ENCODE measurements around the gene CACTIN. TPM values are rescaled to one million over a fixed set of nuclear protein-coding genes. Genes with fewer than 3 reads are reported as not detected.
A peak's percentile ranks its signal among the peaks of the same experiment; 100 is the strongest.

Gene CACTIN
- total RNA-seq, 1 experiment from 2014 or later: 18.6 TPM

DNA sequence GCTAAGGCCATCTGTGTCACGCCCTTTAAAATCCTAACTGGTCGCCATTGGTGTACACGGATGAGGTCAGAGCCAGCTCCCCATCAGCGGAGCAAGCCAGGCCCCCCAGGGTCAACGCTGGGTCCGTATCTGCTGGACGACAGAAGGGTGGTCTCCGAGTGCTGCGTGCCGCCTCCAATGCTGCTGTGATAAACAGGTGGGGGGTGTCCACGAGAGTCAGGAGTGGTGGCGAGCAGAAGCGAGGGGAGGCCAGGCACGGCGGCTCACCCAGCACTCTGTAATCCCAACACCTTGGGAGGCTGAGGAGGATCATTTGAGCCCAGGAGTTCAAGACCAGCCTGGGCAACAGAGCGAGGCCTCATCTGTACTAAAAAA is 30.8 kb upstream of the CACTIN start:
- Histone ChIP-seq H4K20me1 (ENCODE audit: insufficient read depth) (no peaks in the 10 kb centered on the region), H3K79me2 (ENCODE audit: low read depth) (no peaks in the 10 kb centered on the region), H3K27ac (no peak overlapping the region), H3K4me3 (no peak overlapping the region), H3K36me3 (ENCODE audit: low read depth) (no peaks in the 10 kb centered on the region), H3K4me1 (replicated peaks; ENCODE audit: insufficient read depth) (no peaks in the 10 kb centered on the region), H3K9me3 (ENCODE audit: insufficient read depth, low read depth) (no peaks in the 10 kb centered on the region), H3F3A (ENCODE audit: insufficient read depth, low read depth) (no peaks in the 10 kb centered on the region), H3K9me2 (ENCODE audit: insufficient read depth) (no peaks in the 10 kb centered on the region), H2AFZ (no peak overlapping the region), H3K4me2 (no peak overlapping the region), H3K27me3 (ENCODE audit: insufficient read depth, low read depth) (no peaks in the 10 kb centered on the region)
- DNase-seq: no peak
- no TSS peak for BruUV-seq (replicated peaks)
- ChIA-PET POLR2A (ENCODE audit: unreplicated experiment) (no interaction called here), CTCF (no interaction called here)
- intact Hi-C loops (cut with micrococcal nuclease; ENCODE audit: unreplicated experiment): no loop called here
- TF ChIP-seq EZH2 (IDR thresholded peaks at IDR 0.05; ENCODE audit: low read depth): no peak
- TF ChIP-seq, protein P1, sequence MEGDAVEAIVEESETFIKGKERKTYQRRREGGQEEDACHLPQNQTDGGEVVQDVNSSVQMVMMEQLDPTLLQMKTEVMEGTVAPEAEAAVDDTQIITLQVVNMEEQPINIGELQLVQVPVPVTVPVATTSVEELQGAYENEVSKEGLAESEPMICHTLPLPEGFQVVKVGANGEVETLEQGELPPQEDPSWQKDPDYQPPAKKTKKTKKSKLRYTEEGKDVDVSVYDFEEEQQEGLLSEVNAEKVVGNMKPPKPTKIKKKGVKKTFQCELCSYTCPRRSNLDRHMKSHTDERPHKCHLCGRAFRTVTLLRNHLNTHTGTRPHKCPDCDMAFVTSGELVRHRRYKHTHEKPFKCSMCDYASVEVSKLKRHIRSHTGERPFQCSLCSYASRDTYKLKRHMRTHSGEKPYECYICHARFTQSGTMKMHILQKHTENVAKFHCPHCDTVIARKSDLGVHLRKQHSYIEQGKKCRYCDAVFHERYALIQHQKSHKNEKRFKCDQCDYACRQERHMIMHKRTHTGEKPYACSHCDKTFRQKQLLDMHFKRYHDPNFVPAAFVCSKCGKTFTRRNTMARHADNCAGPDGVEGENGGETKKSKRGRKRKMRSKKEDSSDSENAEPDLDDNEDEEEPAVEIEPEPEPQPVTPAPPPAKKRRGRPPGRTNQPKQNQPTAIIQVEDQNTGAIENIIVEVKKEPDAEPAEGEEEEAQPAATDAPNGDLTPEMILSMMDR (conservative IDR thresholded peaks at IDR 0.05): no peak

DNA sequence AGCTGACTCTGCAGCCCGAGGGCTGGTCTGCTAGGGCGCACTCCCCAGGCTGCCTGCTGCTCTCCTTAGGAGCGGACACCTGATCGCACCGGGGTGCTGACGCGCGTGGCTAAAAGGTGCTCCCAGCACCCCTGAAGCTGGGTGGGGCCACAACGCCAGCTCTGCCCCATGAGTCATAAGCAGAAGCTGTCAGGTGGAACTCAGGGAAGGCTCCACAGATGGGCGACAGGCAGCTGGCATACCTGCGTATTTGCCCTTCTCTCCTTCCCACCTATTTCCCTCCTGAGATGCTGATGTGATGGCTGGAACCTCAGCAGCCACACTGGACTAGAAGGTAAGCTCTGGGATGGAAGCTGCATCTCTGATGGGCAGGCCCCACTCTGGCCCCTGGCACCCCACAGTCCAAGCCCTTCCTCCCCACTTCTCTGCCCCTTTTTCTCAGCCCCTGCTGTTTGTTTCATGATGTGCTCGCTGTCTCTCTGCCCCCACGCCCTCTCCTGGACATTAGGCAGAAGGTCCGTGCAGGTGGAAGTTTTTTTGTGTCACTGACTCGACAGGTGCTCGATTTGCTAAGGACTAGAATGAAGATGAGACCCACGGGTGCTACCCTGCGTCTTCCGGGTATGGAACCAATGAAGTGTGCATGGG is 30.3 kb upstream of the CACTIN start:
- Histone ChIP-seq H3K36me3 (ENCODE audit: low read depth) (no peaks in the 10 kb centered on the region), H3K9me2 (ENCODE audit: insufficient read depth) (no peaks in the 10 kb centered on the region), H3F3A (ENCODE audit: insufficient read depth, low read depth) (no peaks in the 10 kb centered on the region), H3K4me1 (replicated peaks; ENCODE audit: insufficient read depth) (no peaks in the 10 kb centered on the region), H3K27me3 (ENCODE audit: insufficient read depth, low read depth) (no peaks in the 10 kb centered on the region), H3K9me3 (ENCODE audit: insufficient read depth, low read depth) (no peaks in the 10 kb centered on the region), H3K27ac (no peak overlapping the region), H3K4me3 (no peak overlapping the region), H2AFZ (no peak overlapping the region), H4K20me1 (ENCODE audit: insufficient read depth) (no peaks in the 10 kb centered on the region), H3K79me2 (ENCODE audit: low read depth) (no peaks in the 10 kb centered on the region), H3K4me2 (no peak overlapping the region)
- TF ChIP-seq EZH2 (IDR thresholded peaks at IDR 0.05; ENCODE audit: low read depth): no peak
- TF ChIP-seq, protein P1 (conservative IDR thresholded peaks at IDR 0.05): no peak
- peak in 1 of 2 experiments; percentile 10 for DNase-seq
- intact Hi-C loops (cut with micrococcal nuclease; ENCODE audit: unreplicated experiment): no loop called here
- POLR2A ChIA-PET (ENCODE audit: unreplicated experiment): no interaction called here
- no TSS peak for BruUV-seq (replicated peaks)
- CTCF ChIA-PET: no interaction called here

DNA sequence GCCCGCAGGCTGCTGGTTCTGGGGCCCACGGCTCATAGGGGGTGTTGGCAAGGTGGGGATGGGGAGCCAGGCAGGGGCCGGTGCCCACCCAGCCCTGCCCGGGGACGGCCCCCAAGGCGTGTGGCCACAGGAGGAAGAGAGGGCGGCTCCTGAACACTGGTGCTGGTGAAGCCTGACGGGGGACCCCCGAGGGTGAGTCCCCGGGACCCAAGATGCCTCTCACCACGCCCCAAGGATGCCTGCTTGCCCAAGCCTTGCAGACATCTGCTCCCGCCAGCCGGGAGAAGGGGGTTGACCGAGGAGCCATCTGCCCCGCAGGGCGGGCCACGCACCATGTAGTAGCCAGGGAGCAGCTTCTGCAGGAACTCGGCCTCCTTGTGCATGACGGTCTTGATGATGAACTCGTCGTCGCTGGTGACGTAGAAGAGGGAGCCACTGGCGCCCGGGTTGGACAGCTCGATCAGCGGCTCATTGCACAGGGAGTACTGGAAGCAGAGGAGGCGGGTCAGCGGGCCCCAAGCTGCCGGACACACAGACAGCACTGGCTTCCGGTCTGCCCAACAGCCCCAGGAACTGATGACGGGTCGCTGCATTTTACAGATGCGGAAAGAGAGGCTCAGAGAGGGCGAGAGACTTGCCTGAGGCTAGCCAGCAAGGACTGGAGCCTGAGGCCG is 29.6 kb upstream of the CACTIN start:
- H3F3A ChIP-seq (ENCODE audit: insufficient read depth, low read depth): no peaks in the 10 kb centered on the region
- H3K4me1 ChIP-seq (replicated peaks; ENCODE audit: insufficient read depth): no peaks in the 10 kb centered on the region
- POLR2A ChIA-PET (ENCODE audit: unreplicated experiment): interaction anchor here (0.7 kb wide), 1 partner anchor 24 kb away, joined by 3 read pairs; no protein-coding TSS in a partner anchor
- no peaks in the 10 kb centered on the region for H4K20me1 ChIP-seq (ENCODE audit: insufficient read depth)
- no TSS peak for BruUV-seq (replicated peaks)
- CTCF ChIA-PET: no interaction called here
- H3K27ac ChIP-seq: no peak overlapping the region
- intact Hi-C loops (cut with micrococcal nuclease; ENCODE audit: unreplicated experiment): no loop called here
- H2AFZ ChIP-seq: no peak overlapping the region
- no peak for DNase-seq
- TF ChIP-seq, protein P1 (conservative IDR thresholded peaks at IDR 0.05): no peak
- TF ChIP-seq EZH2 (IDR thresholded peaks at IDR 0.05; ENCODE audit: low read depth): no peak
- no peak overlapping the region for H3K4me2 ChIP-seq
- H3K27me3 ChIP-seq (ENCODE audit: insufficient read depth, low read depth): no peaks in the 10 kb centered on the region
- H3K79me2 ChIP-seq (ENCODE audit: low read depth): no peaks in the 10 kb centered on the region
- H3K36me3 ChIP-seq (ENCODE audit: low read depth): no peaks in the 10 kb centered on the region
- H3K9me2 ChIP-seq (ENCODE audit: insufficient read depth): no peaks in the 10 kb centered on the region
- H3K9me3 ChIP-seq (ENCODE audit: insufficient read depth, low read depth): no peaks in the 10 kb centered on the region
- H3K4me3 ChIP-seq: no peak overlapping the region
